Caco-2 (cell line): Measurements from ENCODE around the gene THOC1. TPM values are rescaled to one million over a fixed set of nuclear protein-coding genes. Genes with fewer than 3 reads are reported as not detected.

Source experiments
- BruUV-seq: library from RNA; stranded (reverse); fragments of 400-500 nt; replicated peaks from 2 replicates; lab custom pipeline; 2021; lab: Mats Ljungman, UMichigan
- CTCF ChIA-PET: fragments of 300-600 bp; sonication (Branson Sonifier 250); formaldehyde crosslinking; loops from one replicate; lab custom pipeline; 2022; ENCODE audit warnings: antibody characterized with exemption; lab: Charles Lee
- POLR2A ChIA-PET: fragments of 300-600 bp; sonication (Branson Sonifier 250); formaldehyde crosslinking; loops from one replicate; lab custom pipeline; 2022; ENCODE audit warnings: antibody characterized with exemption; lab: Charles Lee
- DNase-seq, 2 experiments: peaks; one replicate each; pipeline versions ENCODE4 v3.0.0 to v3.0.0-alpha.2; 2020 to 2022
- H3K27me3 ChIP-seq: replicated peaks from 2 replicates; pipeline ENCODE4 v1.6.0; 2011; ENCODE audit warnings: low read length; ENCODE audit not compliant: control insufficient read depth, insufficient read depth
- H3K36me3 ChIP-seq: 2 replicates; pipeline ENCODE4 v1.5.1; 2011; ENCODE audit warnings: low read length; ENCODE audit not compliant: control insufficient read depth, insufficient read depth
- H3K4me1 ChIP-seq: fragments of 250-450 bp; sonication (Bioruptor Pico); 2 replicates; pipeline ENCODE4 v1.5.1; 2020; ENCODE audit warnings: mild to moderate bottlenecking
- H3K4me3 ChIP-seq: 2 replicates; pipeline ENCODE4 v1.5.1; 2011; ENCODE audit warnings: low read depth, mild to moderate bottlenecking, control low read depth, low read length
- H3K9me3 ChIP-seq: fragments of 250-450 bp; sonication (Bioruptor Pico); 2 replicates; pipeline ENCODE4 v1.5.1; 2020; ENCODE audit warnings: mild to moderate bottlenecking, moderate library complexity
- H3K27ac Mint-ChIP-seq: one replicate; pipeline ENCODE4 v1.8.0; 2022; ENCODE audit warnings: mixed read lengths; ENCODE audit not compliant: unreplicated experiment
- H3K27me3 Mint-ChIP-seq: one replicate; pipeline ENCODE4 v1.8.0; 2022; ENCODE audit warnings: mixed read lengths; ENCODE audit not compliant: insufficient read depth, unreplicated experiment
- H3K36me3 Mint-ChIP-seq: one replicate; pipeline ENCODE4 v1.8.0; 2022; ENCODE audit warnings: mild to moderate bottlenecking, mixed read lengths; ENCODE audit not compliant: insufficient read depth, unreplicated experiment
- H3K4me1 Mint-ChIP-seq: one replicate; pipeline ENCODE4 v1.8.0; 2022; ENCODE audit warnings: low read depth, mixed read lengths; ENCODE audit not compliant: unreplicated experiment
- H3K4me3 Mint-ChIP-seq: one replicate; pipeline ENCODE4 v1.8.0; 2022; ENCODE audit warnings: mild to moderate bottlenecking, moderate library complexity, mixed read lengths; ENCODE audit not compliant: unreplicated experiment
- H3K9me3 Mint-ChIP-seq: one replicate; pipeline ENCODE4 v1.8.0; 2022; ENCODE audit warnings: mixed read lengths; ENCODE audit not compliant: unreplicated experiment
- intact Hi-C: fragments of 100-400 bp; cut with micrococcal nuclease; formaldehyde crosslinking; loops from one replicate; pipeline ENCODE4 v1.10.0; 2022; ENCODE audit not compliant: unreplicated experiment
- total RNA-seq: library from RNA; stranded (reverse); gene quantifications from 2 replicates; pipeline ENCODE4 v1.2.3, GENCODE V29; 2022
- TF ChIP-seq, protein P1 (sequence below), 2 experiments: fragments of 200-600 bp in 1 of 2; IDR thresholded peaks; 1 replicate in 1 of 2; 2 replicates in 1 of 2; pipeline versions ENCODE4 v1.5.1 to v1.8.0; 2011 to 2022; ENCODE audit warnings: antibody characterized with exemption in 1 of 2, control low read depth in 1 of 2, inconsistent platforms in 1 of 2, low read depth in 1 of 2, low read length in 1 of 2, mild to moderate bottlenecking in 1 of 2, moderate library complexity in 1 of 2; ENCODE audit not compliant: insufficient read depth in 1 of 2, severe bottlenecking in 1 of 2, unreplicated experiment in 1 of 2

THOC1 gene
- total RNA-seq, 1 experiment from 2014 or later: 65.4 TPM

DNA sequence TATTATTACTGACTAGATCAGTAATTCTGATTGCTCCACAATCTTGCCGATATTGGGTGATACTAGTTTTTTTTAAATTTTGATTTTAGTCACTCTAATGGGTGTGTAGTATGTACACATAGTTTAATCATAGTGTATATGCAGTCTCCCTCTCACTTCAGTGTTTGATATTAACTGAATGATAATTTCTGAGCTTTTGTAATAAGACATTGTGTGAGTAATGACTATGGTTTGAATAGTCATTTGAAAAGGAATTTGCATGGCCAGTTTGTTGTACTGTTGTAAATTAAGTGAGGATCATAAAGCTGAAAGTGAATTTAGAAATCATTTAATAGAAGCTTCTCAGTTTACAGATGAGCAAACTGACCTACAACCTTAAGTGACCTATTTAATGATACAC is 76.1 kb downstream of the THOC1 start:
- Histone ChIP-seq H3K4me3 (no peak overlapping the region), H3K9me3 (no peaks in the 10 kb centered on the region), H3K4me1 (peaks cover 10% of the 10 kb centered on the region; the same call in 1 of the 2 replicates), H3K27me3 (no peaks in the 10 kb centered on the region), H3K36me3 (no peaks in the 10 kb centered on the region; the same call in 1 of the 2 replicates)
- CTCF ChIA-PET: no interaction called here
- no peak for DNase-seq
- TF ChIP-seq, protein P1, sequence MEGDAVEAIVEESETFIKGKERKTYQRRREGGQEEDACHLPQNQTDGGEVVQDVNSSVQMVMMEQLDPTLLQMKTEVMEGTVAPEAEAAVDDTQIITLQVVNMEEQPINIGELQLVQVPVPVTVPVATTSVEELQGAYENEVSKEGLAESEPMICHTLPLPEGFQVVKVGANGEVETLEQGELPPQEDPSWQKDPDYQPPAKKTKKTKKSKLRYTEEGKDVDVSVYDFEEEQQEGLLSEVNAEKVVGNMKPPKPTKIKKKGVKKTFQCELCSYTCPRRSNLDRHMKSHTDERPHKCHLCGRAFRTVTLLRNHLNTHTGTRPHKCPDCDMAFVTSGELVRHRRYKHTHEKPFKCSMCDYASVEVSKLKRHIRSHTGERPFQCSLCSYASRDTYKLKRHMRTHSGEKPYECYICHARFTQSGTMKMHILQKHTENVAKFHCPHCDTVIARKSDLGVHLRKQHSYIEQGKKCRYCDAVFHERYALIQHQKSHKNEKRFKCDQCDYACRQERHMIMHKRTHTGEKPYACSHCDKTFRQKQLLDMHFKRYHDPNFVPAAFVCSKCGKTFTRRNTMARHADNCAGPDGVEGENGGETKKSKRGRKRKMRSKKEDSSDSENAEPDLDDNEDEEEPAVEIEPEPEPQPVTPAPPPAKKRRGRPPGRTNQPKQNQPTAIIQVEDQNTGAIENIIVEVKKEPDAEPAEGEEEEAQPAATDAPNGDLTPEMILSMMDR (IDR thresholded peaks at IDR 0.05; ENCODE audit: insufficient read depth in 1 of 2, low read depth in 1 of 2, low read length in 1 of 2, severe bottlenecking in 1 of 2, unreplicated experiment in 1 of 2): no peak
- no peak overlapping the region for H3K4me3 Mint-ChIP-seq
- BruUV-seq: no TSS peak
- H3K27ac Mint-ChIP-seq: no peak overlapping the region
- no peaks in the 10 kb centered on the region for H3K9me3 Mint-ChIP-seq
- POLR2A ChIA-PET: no interaction called here
- H3K36me3 Mint-ChIP-seq: peaks cover 41% of the 10 kb centered on the region
- intact Hi-C loops: no loop called here
- peaks cover 25% of the 10 kb centered on the region for H3K4me1 Mint-ChIP-seq
- H3K27me3 Mint-ChIP-seq: no peaks in the 10 kb centered on the region

DNA sequence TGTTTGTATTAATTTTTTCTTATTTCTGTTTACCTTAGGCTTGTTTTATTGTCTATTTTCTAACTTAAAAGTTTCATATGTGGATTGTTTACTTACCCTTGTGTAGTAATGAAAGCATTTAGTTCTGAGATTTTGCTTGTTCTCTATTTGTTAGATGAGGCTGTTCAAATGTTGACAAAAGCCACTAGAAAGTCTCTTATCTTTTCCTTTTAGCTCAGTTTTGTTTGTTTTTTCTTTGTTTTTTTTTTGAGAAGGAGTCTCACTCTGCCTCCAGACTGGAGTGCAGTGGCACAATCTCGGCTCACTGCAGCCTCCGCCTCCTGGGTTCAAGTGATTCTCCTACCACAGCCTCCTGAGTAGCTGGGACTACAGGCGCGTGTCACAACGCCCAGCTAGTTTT is 78.6 kb downstream of the THOC1 start:
- no peaks in the 10 kb centered on the region for H3K27me3 Mint-ChIP-seq
- H3K9me3 ChIP-seq: no peaks in the 10 kb centered on the region
- peaks cover 20% of the 10 kb centered on the region for H3K4me1 Mint-ChIP-seq
- H3K27me3 ChIP-seq: no peaks in the 10 kb centered on the region
- H3K36me3 Mint-ChIP-seq: peaks cover 51% of the 10 kb centered on the region
- no peak overlapping the region for H3K27ac Mint-ChIP-seq
- CTCF ChIA-PET: no interaction called here
- peaks cover 10% of the 10 kb centered on the region; the same call in 1 of the 2 replicates for H3K4me1 ChIP-seq
- DNase-seq: peak in 1 of 2 experiments; percentile 31
- H3K9me3 Mint-ChIP-seq: no peaks in the 10 kb centered on the region
- TF ChIP-seq, protein P1 (IDR thresholded peaks at IDR 0.05; ENCODE audit: insufficient read depth in 1 of 2, low read depth in 1 of 2, low read length in 1 of 2, severe bottlenecking in 1 of 2, unreplicated experiment in 1 of 2): no peak
- H3K4me3 ChIP-seq: no peak overlapping the region
- POLR2A ChIA-PET: interaction anchor here (0.6 to 1.0 kb wide), 3 partner anchors 11 to 581 kb away, joined by 3 to 5 read pairs (median 4); partner anchors contain the start of gene THOC1
- H3K4me3 Mint-ChIP-seq: no peak overlapping the region
- H3K36me3 ChIP-seq: no peaks in the 10 kb centered on the region; the same call in 1 of the 2 replicates
- BruUV-seq: no TSS peak
- intact Hi-C loops: no loop called here

DNA sequence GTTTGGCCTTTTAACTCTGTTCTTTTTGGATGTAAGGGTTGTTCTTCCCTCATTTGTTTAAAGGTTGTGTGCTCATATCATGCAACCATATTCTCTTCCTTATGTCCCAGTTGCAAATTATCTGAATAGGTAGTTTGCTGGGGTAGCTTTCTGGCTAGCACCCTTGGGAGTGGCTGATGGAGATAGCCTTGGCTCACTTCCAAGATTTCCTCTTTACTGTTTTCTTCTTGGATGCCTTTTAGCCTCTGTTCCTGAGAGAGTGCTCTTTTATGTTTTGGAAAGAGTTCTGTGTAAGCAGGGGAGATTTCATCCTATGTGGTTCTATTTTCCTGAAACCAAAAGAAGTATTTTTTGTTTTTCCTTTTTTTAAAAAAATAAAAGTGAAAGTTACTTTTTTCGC is 84.1 kb downstream of the THOC1 start:
- Histone ChIP-seq H3K9me3 (no peaks in the 10 kb centered on the region), H3K36me3 (peaks cover 1% of the 10 kb centered on the region; the same call in 1 of the 2 replicates), H3K4me3 (no peak overlapping the region), H3K4me1 (peaks cover 2% of the 10 kb centered on the region; the same call in 1 of the 2 replicates), H3K27me3 (no peaks in the 10 kb centered on the region)
- DNase-seq: no peak
- CTCF ChIA-PET: no interaction called here
- Mint-ChIP-seq H3K9me3 (no peaks in the 10 kb centered on the region), H3K27ac (no peak overlapping the region), H3K4me3 (no peak overlapping the region), H3K36me3 (peaks cover 63% of the 10 kb centered on the region), H3K27me3 (no peaks in the 10 kb centered on the region), H3K4me1 (peaks cover 1% of the 10 kb centered on the region)
- intact Hi-C loops: no loop called here
- POLR2A ChIA-PET: no interaction called here
- BruUV-seq: no TSS peak
- TF ChIP-seq, protein P1 (IDR thresholded peaks at IDR 0.05; ENCODE audit: insufficient read depth in 1 of 2, low read depth in 1 of 2, low read length in 1 of 2, severe bottlenecking in 1 of 2, unreplicated experiment in 1 of 2): no peak
